Motor neuron (in vitro differentiated cells): ENCODE results near the gene MAD1L1. TPM values are rescaled to one million over a fixed set of nuclear protein-coding genes. Genes with fewer than 3 reads are reported as not detected.
"Not testable (repeated sequence)": the region's sequence is repeated elsewhere in the genome, so short reads cannot be mapped to it uniquely, and the experiment has no call there.

Experiments
- ATAC-seq, 8 experiments: fragments of 200-7000 bp; cut with Tn5 transposase; replicated peaks in 6 of 8; 2 replicates each; pipeline ENCODE4 v1.8.0; 2021; ENCODE audit warnings: mild to moderate bottlenecking in 8 of 8, moderate library complexity in 8 of 8
- H3K27ac ChIP-seq, 2 donors: fragments of 250-450 bp; sonication (Bioruptor Pico); 2 replicates each; pipeline ENCODE4 v1.9.0; 2021; ENCODE audit warnings: antibody characterized with exemption in 2 of 2, mild to moderate bottlenecking in 2 of 2, moderate library complexity in 1 of 2
- H3K4me1 ChIP-seq, 2 donors: fragments of 250-450 bp; sonication (Bioruptor Pico); replicated peaks in 1 of 2; 2 replicates each; pipeline ENCODE4 v1.6.1; 2021; ENCODE audit warnings: antibody characterized with exemption in 2 of 2, mild to moderate bottlenecking in 2 of 2, moderate library complexity in 1 of 2
- H3K4me3 ChIP-seq, 5 donors: fragments of 250-450 bp; sonication (Bioruptor Pico); 2 replicates each; pipeline ENCODE4 v1.9.0; 2021; ENCODE audit warnings: antibody characterized with exemption in 5 of 5, mild to moderate bottlenecking in 5 of 5, moderate library complexity in 4 of 5
- WGBS, 10 experiments: fragments of 450-650 bp; shearing (Covaris generic); methylation state at CpG; one replicate each; pipeline ENCODE4 v1.0.0; 2022; 5-methylcytosine and 5-hydroxymethylcytosine counted together
- in situ Hi-C, 9 experiments: fragments of 400-800 bp; cut with MboI; loops; one replicate each; pipeline ENCODE4 v1.15.0; 2021; ENCODE audit warnings: low sequenced_read_pairs in 9 of 9, low pct_unique_long_range_greater_than_20kb in 2 of 9; ENCODE audit not compliant: unreplicated experiment in 9 of 9
- total RNA-seq, 8 experiments: library from RNA; unstranded; fragments of 300-600 nt; gene quantifications; 2 replicates each; pipeline versions ENCODE4 v1.2.3 to v1.2.4, GENCODE V29; 2022

The MAD1L1 gene
- total RNA-seq, 8 experiments from 2014 or later, result 24.0 to 68.8 (median 32.4) TPM

DNA sequence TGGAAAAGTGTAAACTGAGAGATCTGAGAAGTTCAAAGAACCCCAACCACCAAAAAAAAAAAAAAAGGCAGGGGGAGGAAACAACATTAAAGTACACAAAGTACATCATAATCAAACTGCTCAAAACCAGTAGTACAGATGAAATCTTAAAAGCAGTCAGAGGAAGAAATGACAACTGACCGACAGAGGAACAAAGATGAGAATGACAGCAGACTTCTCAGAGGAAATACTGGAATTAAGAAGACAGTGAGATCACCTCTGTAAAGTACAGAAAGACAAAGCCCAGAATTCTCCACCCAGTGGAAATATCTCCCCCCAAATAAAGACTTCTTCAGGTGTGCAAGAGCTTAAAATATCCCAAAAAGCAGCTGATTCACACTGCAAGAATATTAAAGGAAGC is 403.1 kb downstream of the MAD1L1 start:
- H3K4me1 ChIP-seq, in situ Hi-C loops, H3K27ac ChIP-seq, ATAC-seq, H3K4me3 ChIP-seq: not testable (repeated sequence)
- 67 to 100% (median 100%) methylated on average over 1 of the region's 1 CpG; no CpG with 5 or more reads in 5 of the 10 experiments for WGBS, 10 experiments

- in situ Hi-C loops, result no loop called here
- H3K4me3 ChIP-seq, result no peak overlapping the region
- H3K27ac ChIP-seq, result no peak overlapping the region
- no peaks in the 10 kb centered on the region for H3K4me1 ChIP-seq
- 40 to 100% (median 95%) methylated on average over 1 to 8 of the region's 22 CpGs; no CpG with 5 or more reads in 3 of the 10 experiments for WGBS, 10 experiments
- no peak for ATAC-seq
Measured at GRCh38 chr7:1829111-1829510, 403.6 kb downstream of the MAD1L1 start.

- ATAC-seq, H3K4me3 ChIP-seq, in situ Hi-C loops, H3K27ac ChIP-seq, H3K4me1 ChIP-seq: not testable (repeated sequence)
- WGBS, 10 experiments, result no CpG with 5 or more reads among the region's 16 CpGs
Measured at GRCh38 chr7:1828170-1828569, 404.6 kb downstream of the MAD1L1 start.

DNA sequence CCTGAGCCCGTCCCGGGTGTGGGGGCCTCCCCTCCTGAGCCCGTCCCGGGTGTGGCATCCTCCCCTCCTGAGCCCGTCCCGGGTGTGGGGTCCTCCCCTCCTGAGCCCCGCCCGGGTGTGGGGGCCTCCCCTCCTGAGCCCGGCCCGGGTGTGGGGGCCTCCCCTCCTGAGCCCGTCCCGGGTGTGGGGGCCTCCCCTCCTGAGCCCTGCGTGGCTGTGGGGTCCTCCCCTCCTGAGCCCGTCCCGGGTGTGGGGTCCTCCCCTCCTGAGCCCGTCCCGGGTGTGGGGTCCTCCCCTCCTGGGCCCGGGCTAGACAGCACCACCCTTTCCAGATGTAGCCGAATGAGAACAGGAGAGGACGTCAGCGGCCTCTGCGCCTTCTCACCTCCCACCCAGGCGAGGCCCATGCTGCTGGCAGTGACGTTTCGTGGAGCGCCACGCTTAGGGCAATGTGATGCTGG is 405.2 kb downstream of the MAD1L1 start:
- ATAC-seq, in situ Hi-C loops, H3K4me3 ChIP-seq, H3K27ac ChIP-seq, H3K4me1 ChIP-seq: not testable (repeated sequence)
- no CpG with 5 or more reads among the region's 27 CpGs for WGBS, 10 experiments

DNA sequence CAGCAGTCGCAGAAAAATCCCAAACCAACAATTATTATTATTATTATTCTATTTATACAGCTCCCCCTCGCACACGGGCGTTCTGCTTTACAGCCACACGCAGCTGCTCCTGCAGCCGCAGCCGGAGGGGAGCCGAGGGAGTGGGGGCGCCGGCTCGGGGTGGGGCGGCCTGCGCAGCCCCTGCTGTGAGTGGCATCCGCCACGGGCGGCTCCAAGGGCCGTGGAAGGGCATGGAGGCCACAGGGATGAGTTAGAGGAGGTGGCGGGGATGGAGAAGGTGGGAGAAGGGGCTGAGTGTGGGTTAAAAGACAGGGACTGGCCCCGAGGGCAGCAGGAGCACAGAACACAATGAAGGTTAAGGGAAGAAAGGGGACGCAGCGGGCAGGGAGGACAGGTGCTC is 405.8 kb downstream of the MAD1L1 start:
- H3K27ac ChIP-seq, H3K4me1 ChIP-seq, ATAC-seq, H3K4me3 ChIP-seq, in situ Hi-C loops: not testable (repeated sequence)
- 80% methylated on average over 1 of the region's 21 CpGs; no CpG with 5 or more reads in 9 of the 10 experiments for WGBS, 10 experiments

GRCh38 chr7:1825897-1826741 is 406.6 kb downstream of the MAD1L1 start:
- ATAC-seq, result no peak
- 85 to 100% (median 97%) methylated on average over 2 to 8 of the region's 45 CpGs; no CpG with 5 or more reads in 6 of the 10 experiments for WGBS, 10 experiments
- no peak overlapping the region for H3K4me3 ChIP-seq
- no peaks in the 10 kb centered on the region for H3K4me1 ChIP-seq
- in situ Hi-C loops, result no loop called here
- no peak overlapping the region for H3K27ac ChIP-seq

DNA sequence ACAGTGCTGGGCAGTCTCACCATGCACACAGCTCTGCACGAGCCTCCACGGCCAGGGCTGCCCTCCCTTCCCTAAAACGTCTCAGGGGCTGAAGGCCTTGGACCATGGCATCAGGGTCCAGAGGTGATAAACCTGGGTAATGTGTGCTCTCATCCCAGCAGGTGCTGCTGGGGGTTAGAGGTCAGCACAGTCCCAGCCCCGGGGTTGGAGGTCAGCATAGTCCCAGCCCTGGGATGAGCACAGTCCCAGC is 407.2 kb downstream of the MAD1L1 start:
- H3K27ac ChIP-seq, H3K4me1 ChIP-seq, H3K4me3 ChIP-seq, in situ Hi-C loops: not testable (repeated sequence)
- WGBS, 10 experiments, result no CpG with 5 or more reads among the region's 4 CpGs
- ATAC-seq, result peak in 2 of 8 experiments; percentile 3 to 11

GRCh38 chr7:1824882-1825646 is 407.7 kb downstream of the MAD1L1 start:
- 73 to 94% methylated on average over 2 to 3 of the region's 28 CpGs; no CpG with 5 or more reads in 8 of the 10 experiments for WGBS, 10 experiments
- H3K4me3 ChIP-seq, in situ Hi-C loops: not testable (repeated sequence)

DNA sequence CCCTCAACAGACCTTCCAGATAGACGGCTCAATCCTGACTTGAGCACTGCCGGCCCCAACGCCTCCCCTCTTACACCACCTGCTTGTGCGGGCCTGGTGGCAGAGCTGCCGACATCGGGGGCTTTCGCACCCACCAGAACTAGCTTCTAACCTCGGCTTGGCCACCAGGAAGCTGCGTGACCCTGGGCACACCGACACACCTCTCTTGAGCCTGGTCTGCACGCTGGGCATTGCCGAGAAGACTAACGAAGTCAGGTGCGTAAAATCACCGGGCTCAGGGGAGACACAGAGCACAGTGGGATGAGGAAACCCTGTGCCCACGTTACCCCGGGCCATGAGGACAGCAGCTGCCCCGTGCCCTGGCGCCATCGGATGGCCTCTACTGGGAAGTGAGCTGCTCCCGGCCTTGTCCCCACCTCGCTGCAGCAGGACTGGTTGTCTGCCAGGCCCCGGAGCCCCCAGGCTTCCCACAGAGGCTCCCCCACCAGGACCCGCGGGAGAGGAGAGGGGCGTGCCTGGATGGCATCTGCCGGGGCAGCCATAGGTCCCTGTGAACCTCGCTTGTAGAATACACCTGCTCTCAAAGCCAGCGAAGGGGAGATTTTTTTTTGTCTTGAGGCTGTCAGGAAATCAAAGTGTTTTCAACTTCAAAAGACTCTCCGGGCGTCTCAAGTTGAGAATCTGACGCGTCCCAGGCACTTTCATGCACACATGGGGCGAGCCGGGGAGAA is 408.4 kb downstream of the MAD1L1 start:
- H3K4me1 ChIP-seq, in situ Hi-C loops, H3K27ac ChIP-seq, H3K4me3 ChIP-seq: not testable (repeated sequence)
- WGBS, 10 experiments, result 67 to 100% methylated on average over 2 to 3 of the region's 35 CpGs; no CpG with 5 or more reads in 8 of the 10 experiments
- peak in 1 of 8 experiments; percentile 36 for ATAC-seq

More at GRCh38 chr7:1824882-1825646, 407.7 kb downstream of the MAD1L1 start:
- ATAC-seq, result peak in 5 of 8 experiments; percentile 16 to 98 (median 92)
- not testable (repeated sequence) for H3K27ac ChIP-seq, H3K4me1 ChIP-seq

- in situ Hi-C loops, result no loop called here
- peak in 1 of 8 experiments; percentile 6 for ATAC-seq
- WGBS, 10 experiments, result 80 to 100% (median 95%) methylated on average over 1 to 5 of the region's 24 CpGs; no CpG with 5 or more reads in 6 of the 10 experiments
- H3K4me1 ChIP-seq, result peaks cover 5 to 9% of the 10 kb centered on the region in 2 donors
- H3K27ac ChIP-seq, result no peak overlapping the region
- no peak overlapping the region for H3K4me3 ChIP-seq
Measured at GRCh38 chr7:1823376-1824150, 409.2 kb downstream of the MAD1L1 start.

DNA sequence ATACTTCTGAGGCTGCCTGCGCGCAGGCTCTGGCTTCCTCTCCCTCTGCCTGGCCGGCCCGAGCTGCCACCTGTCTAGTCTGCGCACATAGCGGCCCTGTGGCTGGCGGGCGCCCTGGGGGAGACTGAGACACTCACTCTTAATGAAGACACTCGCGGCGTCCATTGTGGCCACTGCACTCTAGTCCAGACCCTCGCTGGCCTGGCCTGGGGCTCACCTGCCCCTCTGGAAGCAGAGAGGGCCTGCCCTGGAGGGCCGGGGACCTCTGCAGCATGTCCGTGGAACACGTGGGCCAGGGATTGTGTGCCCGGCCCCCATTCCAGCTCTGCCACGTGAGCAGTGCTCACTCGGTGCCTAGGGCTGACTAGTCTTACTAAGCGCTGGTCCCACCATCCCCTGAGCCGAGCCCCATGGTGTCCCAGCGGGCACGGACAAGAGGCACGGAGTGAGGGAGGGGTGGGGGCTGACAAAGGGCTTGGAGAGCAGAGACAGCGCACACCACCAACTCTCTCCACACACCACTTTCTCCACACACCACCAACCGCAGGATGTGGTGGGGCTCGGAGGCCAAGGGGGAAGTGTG is 413.4 kb downstream of the MAD1L1 start:
- no peak overlapping the region for H3K4me3 ChIP-seq
- H3K4me1 ChIP-seq, result peaks cover 39% of the 10 kb centered on the region in 2 donors
- peak overlapping the region in 1 of 2 donors; percentile 41 for H3K27ac ChIP-seq
- 81 to 100% (median 95%) methylated on average over 1 to 9 of the region's 26 CpGs; no CpG with 5 or more reads in 7 of the 10 experiments for WGBS, 10 experiments
- in situ Hi-C loops, result no loop called here
- ATAC-seq, result peak in 5 of 8 experiments; percentile 62 to 82 (median 80)
